Neural progenitor cell (in vitro differentiated cells): ENCODE data around the gene JSRP1. TPM values are rescaled to one million over a fixed set of nuclear protein-coding genes. Genes with fewer than 3 reads are reported as not detected.

Source experiments
- DNase-seq: peaks from one replicate; pipeline ENCODE4 v3.0.0-alpha.2; 2016; ENCODE audit warnings: low spot score
- H2AFZ ChIP-seq: fragments of 200-600 bp; sonication (generic); replicated peaks from 2 replicates; pipeline ENCODE4 v1.6.1; 2016; ENCODE audit warnings: antibody characterized with exemption
- H3F3A ChIP-seq: fragments of 200-600 bp; sonication (generic); 2 replicates; pipeline ENCODE4 v1.6.1; 2016; ENCODE audit warnings: antibody characterized with exemption, low read depth
- H3K27ac ChIP-seq: fragments of 200-600 bp; sonication (generic); 2 replicates; pipeline ENCODE4 v1.5.1; 2016; ENCODE audit warnings: mild to moderate bottlenecking
- H3K27me3 ChIP-seq: fragments of 200-600 bp; sonication (generic); 2 replicates; pipeline ENCODE4 v1.6.1; 2016; ENCODE audit warnings: mild to moderate bottlenecking, moderate library complexity
- H3K36me3 ChIP-seq: fragments of 200-600 bp; sonication (generic); 2 replicates; pipeline ENCODE4 v1.5.1; 2016
- H3K4me1 ChIP-seq: fragments of 200-600 bp; sonication (generic); 2 replicates; pipeline ENCODE4 v1.6.1; 2016; ENCODE audit warnings: mixed run types
- H3K4me2 ChIP-seq: fragments of 200-600 bp; sonication (generic); 2 replicates; pipeline ENCODE4 v1.6.1; 2016
- H3K4me3 ChIP-seq: fragments of 200-600 bp; sonication (generic); 2 replicates; pipeline ENCODE4 v1.5.1; 2016
- H3K79me2 ChIP-seq: fragments of 200-600 bp; sonication (generic); 2 replicates; pipeline ENCODE4 v1.6.1; 2016; ENCODE audit warnings: low read depth
- H3K9ac ChIP-seq: fragments of 200-600 bp; sonication (generic); 2 replicates; pipeline ENCODE4 v1.6.1; 2016
- H3K9me3 ChIP-seq: fragments of 200-600 bp; sonication (generic); 2 replicates; pipeline ENCODE4 v1.5.1; 2016; ENCODE audit warnings: low read depth
- H4K20me1 ChIP-seq: fragments of 200-600 bp; sonication (generic); 2 replicates; pipeline ENCODE4 v1.6.1; 2016; ENCODE audit warnings: low read depth
- H3K27ac Mint-ChIP-seq: 3 replicates; pipeline ENCODE4 v1.8.0; 2021; ENCODE audit warnings: mixed read lengths
- H3K27me3 Mint-ChIP-seq: 2 replicates; pipeline ENCODE4 v1.8.0; 2022; ENCODE audit warnings: low read depth, mild to moderate bottlenecking, inconsistent platforms, moderate library complexity, mixed read lengths; ENCODE audit not compliant: insufficient read depth
- H3K36me3 Mint-ChIP-seq: 3 replicates; pipeline ENCODE4 v1.8.0; 2021; ENCODE audit warnings: mixed read lengths
- H3K4me1 Mint-ChIP-seq: 3 replicates; pipeline ENCODE4 v1.8.0; 2021; ENCODE audit warnings: mixed read lengths
- H3K4me3 Mint-ChIP-seq: 3 replicates; pipeline ENCODE4 v1.8.0; 2021; ENCODE audit warnings: mild to moderate bottlenecking, moderate library complexity, mixed read lengths
- H3K9me3 Mint-ChIP-seq: 3 replicates; pipeline ENCODE4 v1.8.0; 2020; ENCODE audit warnings: mixed read lengths
- CTCF ChIP-seq: fragments of 200-600 bp; sonication (generic); IDR thresholded peaks from 2 replicates; pipeline ENCODE4 v1.5.1; 2017; ENCODE audit warnings: antibody characterized with exemption, mild to moderate bottlenecking
- EZH2 ChIP-seq: fragments of 200-600 bp; sonication (generic); IDR thresholded peaks from 2 replicates; pipeline ENCODE4 v1.6.1; 2017; ENCODE audit warnings: antibody characterized with exemption, mild to moderate bottlenecking, moderate library complexity
- EZH2phosphoT487 ChIP-seq: fragments of 200-600 bp; sonication (generic); IDR thresholded peaks from 2 replicates; pipeline ENCODE4 v1.6.1; 2017; ENCODE audit warnings: antibody characterized with exemption
- total RNA-seq: library from RNA; depleted of rRNA; stranded (reverse); fragments of >200 nt; gene quantifications from 2 replicates; pipeline ENCODE4 v1.2.3, GENCODE V29; 2015; ENCODE audit warnings: low replicate concordance

JSRP1 gene
- total RNA-seq, 1 donor from 2014 or later: not detected

GRCh38 chr19:2289714-2290435 is 33.7 kb upstream of the JSRP1 start:
- Histone ChIP-seq H3K79me2 (no peaks in the 10 kb centered on the region), H3K9me3 (no peaks in the 10 kb centered on the region), H3K4me2 (peak overlapping the region; percentile 73), H4K20me1 (peaks cover 40% of the 10 kb centered on the region), H3K27me3 (peaks cover 100% of the 10 kb centered on the region), H3K4me1 (peaks cover 15% of the 10 kb centered on the region), H3F3A (peaks cover 23% of the 10 kb centered on the region), H3K9ac (no peak overlapping the region), H3K27ac (no peak overlapping the region), H2AFZ (no peak overlapping the region), H3K4me3 (peak overlapping the region; percentile 34), H3K36me3 (no peaks in the 10 kb centered on the region)
- peak overlapping the region; percentile 69 for H3K4me3 Mint-ChIP-seq
- no peak overlapping the region for H3K27ac Mint-ChIP-seq
- H3K9me3 Mint-ChIP-seq: peaks cover 3% of the 10 kb centered on the region
- peaks cover 7% of the 10 kb centered on the region for H3K36me3 Mint-ChIP-seq
- H3K4me1 Mint-ChIP-seq: peaks cover 16% of the 10 kb centered on the region
- DNase-seq: peak; percentile 53
- peaks cover 57% of the 10 kb centered on the region for H3K27me3 Mint-ChIP-seq
- peak; percentile 84 for TF ChIP-seq EZH2phosphoT487
- no peak for TF ChIP-seq CTCF
- TF ChIP-seq EZH2: peak; percentile 91

- Histone ChIP-seq H3K4me2 (no peak overlapping the region), H3F3A (peaks cover 23% of the 10 kb centered on the region), H4K20me1 (peaks cover 40% of the 10 kb centered on the region), H3K9me3 (no peaks in the 10 kb centered on the region), H3K9ac (no peak overlapping the region), H3K36me3 (no peaks in the 10 kb centered on the region), H2AFZ (no peak overlapping the region), H3K27me3 (peaks cover 100% of the 10 kb centered on the region), H3K79me2 (no peaks in the 10 kb centered on the region), H3K27ac (no peak overlapping the region), H3K4me1 (peaks cover 15% of the 10 kb centered on the region), H3K4me3 (no peak overlapping the region)
- Mint-ChIP-seq H3K4me1 (peaks cover 15% of the 10 kb centered on the region), H3K36me3 (peaks cover 7% of the 10 kb centered on the region), H3K27ac (peak overlapping the region; percentile 19), H3K9me3 (peaks cover 3% of the 10 kb centered on the region), H3K4me3 (peak overlapping the region; percentile 63), H3K27me3 (peaks cover 54% of the 10 kb centered on the region)
- no peak for TF ChIP-seq EZH2
- TF ChIP-seq CTCF: no peak
- TF ChIP-seq EZH2phosphoT487: no peak
- no peak for DNase-seq
Observed at GRCh38 chr19:2288818-2289713, 32.8 kb upstream of the JSRP1 start.

- Histone ChIP-seq H3K9me3 (no peaks in the 10 kb centered on the region), H4K20me1 (peaks cover 40% of the 10 kb centered on the region), H3K27ac (no peak overlapping the region), H3K27me3 (peaks cover 100% of the 10 kb centered on the region), H3K4me3 (no peak overlapping the region), H3K4me1 (peaks cover 15% of the 10 kb centered on the region), H2AFZ (no peak overlapping the region), H3K9ac (no peak overlapping the region), H3K36me3 (no peaks in the 10 kb centered on the region), H3K4me2 (no peak overlapping the region), H3K79me2 (no peaks in the 10 kb centered on the region), H3F3A (peaks cover 23% of the 10 kb centered on the region)
- peaks cover 48% of the 10 kb centered on the region for H3K27me3 Mint-ChIP-seq
- TF ChIP-seq EZH2phosphoT487 (no peak), EZH2 (no peak), CTCF (no peak)
- H3K4me1 Mint-ChIP-seq: peaks cover 12% of the 10 kb centered on the region
- DNase-seq: no peak
- H3K4me3 Mint-ChIP-seq: no peak overlapping the region
- peaks cover 3% of the 10 kb centered on the region for H3K9me3 Mint-ChIP-seq
- peaks cover 7% of the 10 kb centered on the region for H3K36me3 Mint-ChIP-seq
- no peak overlapping the region for H3K27ac Mint-ChIP-seq
Observed at GRCh38 chr19:2288338-2288817, 32.2 kb upstream of the JSRP1 start.
